ENCODE results near the gene PRAME. TPM values are rescaled to one million over a fixed set of nuclear protein-coding genes. Genes with fewer than 3 reads are reported as not detected.

Gene PRAME
- total and polyA plus RNA-seq, 2 of the 13 experiments (the other 11 are each of a cell fraction or from before 2014, with no cell fraction given), result 0.11 to 0.83 TPM

GRCh38 chr22:22520667-22521602 is 38.1 kb downstream of the PRAME start:
- no peaks in the 10 kb centered on the region for H4K20me1 ChIP-seq (ENCODE audit: insufficient read depth, low read length)
- H3K27me3 ChIP-seq (ENCODE audit: control insufficient read depth in 1 of 2, insufficient read depth in 2 of 2, low read length in 2 of 2), result peaks cover 0 to 9% of the 10 kb centered on the region in 2 experiments; a peak in 2 of 5 replicates
- no peak overlapping the region for H2AFZ ChIP-seq (ENCODE audit: low read length)
- no peak overlapping the region for H3K9ac ChIP-seq (ENCODE audit: insufficient read depth, low read depth, low read length)
- no peaks in the 10 kb centered on the region for H3K9me3 ChIP-seq (ENCODE audit: low read length)
- H3K4me1 ChIP-seq (ENCODE audit: insufficient read depth, low read length), result peaks cover 15% of the 10 kb centered on the region
- in situ Hi-C loops (cut with HindIII; ENCODE audit: extremely low pct_ligation_motif_present, low pct_unique_long_range_greater_than_20kb), result no loop called here
- FAIRE-seq (no peak), ATAC-seq (no peak), DNase-seq (ENCODE audit: low spot score) (no peak)
- no peaks in the 10 kb centered on the region for H3K79me2 ChIP-seq (ENCODE audit: insufficient read depth, low read length)
- CTCF ChIA-PET (ENCODE audit: low intra/inter-chr PET ratio, low total read pairs), result no interaction called here
- H3K27ac ChIP-seq (ENCODE audit: extremely low read length, insufficient read depth, low read length), result no peak overlapping the region
- POLR2A ChIA-PET, result interaction anchor here (0.8 to 2.1 kb wide), 4 partner anchors 9 to 134 kb away, joined by 3 to 32 read pairs (median 3); partner anchors contain the start of gene ZNF280B
- H3K36me3 ChIP-seq (replicated peaks in 1 of 2; ENCODE audit: control insufficient read depth in 1 of 2, insufficient read depth in 2 of 2, low read length in 2 of 2), result no peaks in the 10 kb centered on the region
- H3K4me2 ChIP-seq (ENCODE audit: low read depth, low read length), result peak overlapping the region; percentile 93
- peak overlapping the region in 1 of 3 experiments; percentile 69; a peak in 1 of 6 replicates for H3K4me3 ChIP-seq (replicated peaks in 1 of 3; ENCODE audit: insufficient read depth in 1 of 3, low read depth in 2 of 3, low read length in 3 of 3)
- WGBS (ENCODE audit: low lambda C conversion rate), result 51% methylated on average over 10 of the region's 12 CpGs
- BruUV-seq (replicated peaks), result no TSS peak
- intact Hi-C loops (cut with micrococcal nuclease; ENCODE audit: unreplicated experiment), result no loop called here
- TF ChIP-seq ZHX2 (IDR thresholded peaks at IDR 0.05; ENCODE audit: low read depth) (no peak), ZHX2 (CRISPR knock-in tag; IDR thresholded peaks at IDR 0.05; ENCODE audit: borderline replicate concordance) (no peak), ZSCAN20 (CRISPR knock-in tag; IDR thresholded peaks at IDR 0.05; ENCODE audit: borderline replicate concordance) (no peak), ZNF136 (CRISPR knock-in tag; IDR thresholded peaks at IDR 0.05; ENCODE audit: low read depth) (no peak), FOSL2 (CRISPR knock-in tag; IDR thresholded peaks at IDR 0.05) (peak; percentile 54), ZBTB8A (CRISPR knock-in tag; IDR thresholded peaks at IDR 0.05; ENCODE audit: borderline replicate concordance, low read depth) (no peak), ZNF235 (CRISPR knock-in tag; IDR thresholded peaks at IDR 0.05; ENCODE audit: borderline replicate concordance) (no peak), DNMT3B (CRISPR knock-in tag; conservative IDR thresholded peaks at IDR 0.05) (no peak), ZNF644 (CRISPR knock-in tag; IDR thresholded peaks at IDR 0.05; ENCODE audit: low read depth) (0 out of 2 replicates have a peak, but pooled peaks have one; percentile 6), POLR2G (IDR thresholded peaks at IDR 0.05; ENCODE audit: low read depth, low read length) (no peak), MED1 (CRISPR knock-in tag; IDR thresholded peaks at IDR 0.05) (no peak), TBL1XR1 (IDR thresholded peaks at IDR 0.05; ENCODE audit: borderline replicate concordance, low read length, partially characterized antibody) (no peak), PRMT3 (CRISPR knock-in tag; IDR thresholded peaks at IDR 0.05; ENCODE audit: borderline replicate concordance, low read depth) (no peak), ZBTB33 (CRISPR knock-in tag; IDR thresholded peaks at IDR 0.05) (no peak), THAP8 (CRISPR knock-in tag; IDR thresholded peaks at IDR 0.05; ENCODE audit: borderline replicate concordance) (no peak)

All from HepG2 (cell line).